A549 (cell line): ENCODE data around the gene FOCAD.

Experiments
- CTCF ChIP-seq: fragments of >200 bp; sonication (Bioruptor Twin); formaldehyde crosslinking; IDR thresholded peaks from 3 replicates; pipeline ENCODE4 v1.5.1; 2016
- HOXA7 ChIP-seq: fragments of 250-450 bp; sonication (Bioruptor Pico); IDR thresholded peaks from 2 replicates; pipeline ENCODE4 v1.5.0; 2020; ENCODE audit warnings: mild to moderate bottlenecking, moderate library complexity
- JUN ChIP-seq, 2 experiments: fragments of >200 bp; sonication (Bioruptor Twin); formaldehyde crosslinking; IDR thresholded peaks; 2 replicates in 1 of 2; 3 replicates in 1 of 2; pipeline ENCODE4 v1.6.1; 2016 to 2017
- MAZ ChIP-seq: fragments of 150-350 bp; IDR thresholded peaks from 2 replicates; pipeline ENCODE4 v1.6.1; 2014; ENCODE audit warnings: antibody characterized with exemption, low read depth, low read length, borderline replicate concordance
- POLR2A ChIP-seq: IDR thresholded peaks from 2 replicates; pipeline ENCODE4 v1.6.1; 2012; ENCODE audit warnings: mild to moderate bottlenecking, low read length
- RAD21 ChIP-seq, 2 experiments: fragments of >200 bp in 1 of 2; sonication (Bioruptor Twin) in 1 of 2; formaldehyde crosslinking in 1 of 2; IDR thresholded peaks in 1 of 2; conservative IDR thresholded peaks in 1 of 2; 2 replicates in 1 of 2; 3 replicates in 1 of 2; pipeline ENCODE4 v1.6.1; 2012 to 2018; ENCODE audit warnings: inconsistent platforms in 1 of 2
- RNF2 ChIP-seq: fragments of 200-600 bp; sonication (generic); IDR thresholded peaks from 2 replicates; pipeline ENCODE4 v1.6.1; 2016; ENCODE audit warnings: low read depth, mild to moderate bottlenecking, antibody characterized with exemption, moderate library complexity, borderline replicate concordance
- TP53 ChIP-seq: fragments of 250-450 bp; sonication (Bioruptor Pico); IDR thresholded peaks from 2 replicates; pipeline ENCODE4 v1.5.0; 2021; ENCODE audit warnings: mild to moderate bottlenecking, moderate library complexity
- USF2 ChIP-seq: fragments of 450-650 bp; IDR thresholded peaks from 2 replicates; pipeline ENCODE4 v1.6.1; 2014; ENCODE audit warnings: antibody characterized with exemption
- TF ChIP-seq, protein P1 (sequence below): IDR thresholded peaks from 2 replicates; pipeline ENCODE4 v1.6.1; 2012

- TF ChIP-seq POLR2A (no peak), TP53 (CRISPR knock-in tag) (no peak), RNF2 (no peak), RAD21 (conservative IDR thresholded peaks at IDR 0.05 in 1 of 2, IDR thresholded peaks at IDR 0.05 in 1 of 2) (no peak), CTCF (no peak), JUN (IDR thresholded peaks at IDR 0.05) (no peak), HOXA7 (CRISPR knock-in tag) (no peak), USF2 (no peak), MAZ (no peak)
- TF ChIP-seq, protein P1, sequence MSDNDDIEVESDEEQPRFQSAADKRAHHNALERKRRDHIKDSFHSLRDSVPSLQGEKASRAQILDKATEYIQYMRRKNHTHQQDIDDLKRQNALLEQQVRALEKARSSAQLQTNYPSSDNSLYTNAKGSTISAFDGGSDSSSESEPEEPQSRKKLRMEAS = no peak
Measured at GRCh38 chr9:20746967-20747366, 62.9 kb downstream of the FOCAD start.
